T-helper 22 cell (primary cell): Measurements from ENCODE around the gene USF3.

Source experiments
- DNase-seq: peaks from one replicate; pipeline ENCODE4 v3.0.0-alpha.2; 2020; ENCODE audit warnings: low read depth

USF3 gene

DNA sequence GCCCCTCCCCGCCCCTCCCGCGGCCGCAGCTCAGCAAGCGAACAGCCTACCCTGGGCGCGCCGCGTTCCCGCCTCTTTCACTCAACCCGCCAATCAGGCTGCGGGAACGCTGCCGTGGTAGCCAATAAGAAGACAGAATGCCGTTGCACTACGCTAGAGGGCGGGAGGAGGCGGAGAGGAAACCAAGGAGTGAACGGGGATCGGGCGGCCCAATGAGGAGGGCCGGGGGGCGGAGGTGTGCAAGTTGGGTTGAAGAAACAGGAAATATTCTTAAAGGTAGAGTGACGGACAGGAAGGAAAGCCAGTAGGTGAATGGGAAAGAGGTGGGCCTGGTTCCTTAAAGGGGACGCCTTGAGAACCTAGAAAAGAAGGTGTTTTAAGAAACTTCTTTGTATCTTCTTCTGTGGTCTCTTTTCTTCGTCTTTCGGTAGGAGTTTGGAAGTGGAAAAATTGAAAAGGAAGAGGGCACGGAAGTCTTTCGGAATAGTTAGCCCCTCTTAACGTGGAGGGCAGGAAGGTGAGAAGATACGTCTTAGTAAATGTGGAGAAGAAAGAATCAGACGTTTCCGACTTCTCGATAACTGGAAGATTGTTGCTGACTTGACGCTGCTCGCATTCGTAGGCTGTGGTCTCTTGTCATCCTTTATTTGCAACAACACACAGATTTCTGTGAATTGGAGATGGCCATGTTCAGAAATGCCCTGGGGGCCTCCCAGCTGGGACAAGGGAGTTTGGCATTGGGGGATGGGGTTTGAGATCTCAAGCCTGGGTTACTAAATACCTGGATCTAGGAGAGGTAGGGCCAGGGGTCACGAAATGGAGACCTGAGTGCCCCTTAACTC, 437 bp upstream of the USF3 start:
- DNase-seq = peak; percentile 99

DNA sequence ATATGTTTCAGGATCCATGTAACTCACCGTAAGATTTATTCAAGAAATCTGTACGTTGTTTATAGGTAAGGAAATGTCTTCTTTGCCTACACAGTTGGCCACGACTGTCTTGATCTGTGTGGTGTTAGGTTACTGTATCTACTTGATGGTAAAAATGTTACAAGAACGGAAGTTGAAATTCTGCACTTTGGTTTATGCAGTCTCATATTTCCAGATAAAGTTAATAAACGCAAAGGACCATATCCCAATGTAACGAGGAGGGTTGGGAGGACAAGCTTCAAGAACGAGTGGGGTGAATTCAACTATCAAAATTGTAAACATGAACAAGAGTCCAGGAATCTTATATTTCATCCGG, 1.0 kb downstream of the USF3 start:
- no peak for DNase-seq

DNA sequence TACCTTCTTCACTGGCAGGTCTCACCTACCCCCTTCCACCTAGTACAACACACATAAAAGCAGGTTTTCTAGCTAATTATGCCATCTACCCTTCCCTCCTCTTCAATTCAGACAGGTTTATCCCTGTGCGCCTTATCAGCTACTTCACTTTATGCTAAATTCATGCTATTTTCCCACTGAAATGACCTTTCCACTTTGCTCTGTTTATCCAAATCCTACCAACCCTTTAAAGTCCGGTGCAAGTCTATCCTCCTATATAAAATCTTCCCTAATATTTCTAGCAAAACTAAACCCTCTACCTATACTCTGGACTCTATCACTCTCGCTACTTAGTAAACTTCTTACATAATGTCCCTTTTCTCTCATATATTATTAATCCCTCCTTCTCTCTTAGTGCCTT, 6.0 kb downstream of the USF3 start:
- DNase-seq = no peak

DNA sequence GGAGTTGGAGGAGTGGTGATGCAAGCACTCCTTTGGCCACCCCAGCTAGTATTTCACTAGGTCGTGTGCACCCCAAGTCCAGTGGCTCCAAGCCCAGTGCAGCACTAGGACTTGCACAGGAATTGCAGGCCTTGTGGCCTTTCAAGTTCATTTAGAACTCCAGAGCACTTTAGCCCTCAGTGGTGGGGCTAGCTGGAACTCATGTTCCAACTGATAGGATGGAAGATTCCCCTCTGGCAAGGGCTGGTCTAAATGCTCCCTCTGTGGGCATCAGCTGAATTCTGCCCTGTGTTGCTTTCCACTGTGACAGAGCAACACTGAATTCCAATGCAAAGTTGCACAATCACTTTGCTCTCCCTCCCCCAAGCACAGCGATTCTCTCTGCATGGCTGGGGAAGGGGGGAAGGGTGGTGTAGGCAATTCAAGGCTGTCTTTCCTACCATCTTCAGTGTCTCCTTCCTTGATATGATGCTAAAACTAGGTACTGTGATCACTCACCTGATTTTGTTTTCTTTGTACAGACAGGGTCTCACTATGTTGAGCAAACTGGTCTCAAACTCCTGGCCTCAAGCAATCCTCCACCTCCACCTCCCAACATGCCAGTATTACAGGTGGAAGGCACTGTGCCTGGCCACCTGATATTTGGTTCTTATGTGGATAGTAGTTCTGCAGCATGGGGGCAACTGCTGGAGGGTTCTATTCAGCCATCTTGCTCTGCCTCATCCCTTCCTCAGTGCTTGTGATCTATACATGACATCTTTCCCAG, 10.3 kb downstream of the USF3 start:
- no peak for DNase-seq

DNA sequence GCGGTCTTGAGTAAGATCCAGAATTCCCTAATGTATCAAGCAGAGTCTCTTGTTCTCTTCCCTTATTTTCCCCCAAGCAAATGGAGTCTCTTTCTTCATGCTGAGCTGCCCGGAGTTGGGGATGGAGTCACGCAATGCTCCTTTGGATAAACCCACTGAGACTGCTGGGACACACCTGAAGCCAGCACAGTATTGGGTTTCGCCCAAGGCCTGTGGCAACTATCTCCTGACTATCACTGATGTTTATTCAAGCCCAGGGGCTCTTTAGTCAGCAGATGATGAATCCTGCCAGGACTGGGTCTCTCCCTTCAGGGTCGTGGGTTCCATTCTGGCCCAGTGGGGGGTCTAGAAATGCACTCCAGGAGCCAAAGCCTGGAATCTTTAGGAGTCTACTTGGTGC, 11.3 kb downstream of the USF3 start:
- DNase-seq = no peak

DNA sequence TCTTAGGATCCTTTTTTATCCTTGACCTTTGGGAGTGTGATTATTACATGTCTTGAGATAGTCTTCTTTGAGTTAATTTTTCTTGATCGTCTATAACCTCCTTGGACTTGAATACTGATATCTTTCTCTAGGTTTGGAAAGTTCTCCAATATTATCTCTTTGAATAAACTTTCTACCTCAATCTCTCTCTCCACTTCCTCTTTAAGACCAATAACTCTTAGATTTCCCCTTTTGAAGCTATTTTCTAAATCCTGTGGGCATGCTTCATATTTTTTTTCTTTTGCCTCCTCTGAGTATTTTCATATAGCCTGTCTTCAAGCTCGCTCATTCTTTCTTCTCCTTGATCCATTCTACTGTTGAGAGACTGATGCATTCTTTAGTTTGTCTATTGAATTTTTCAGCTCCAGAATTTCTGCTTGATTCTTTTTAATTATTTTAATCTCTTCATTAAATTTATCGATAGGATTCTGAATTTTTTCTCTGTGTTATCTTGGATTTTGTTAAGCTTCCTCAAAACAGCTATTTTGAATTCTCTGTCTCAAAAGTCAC, 12.1 kb downstream of the USF3 start:
- DNase-seq = no peak

DNA sequence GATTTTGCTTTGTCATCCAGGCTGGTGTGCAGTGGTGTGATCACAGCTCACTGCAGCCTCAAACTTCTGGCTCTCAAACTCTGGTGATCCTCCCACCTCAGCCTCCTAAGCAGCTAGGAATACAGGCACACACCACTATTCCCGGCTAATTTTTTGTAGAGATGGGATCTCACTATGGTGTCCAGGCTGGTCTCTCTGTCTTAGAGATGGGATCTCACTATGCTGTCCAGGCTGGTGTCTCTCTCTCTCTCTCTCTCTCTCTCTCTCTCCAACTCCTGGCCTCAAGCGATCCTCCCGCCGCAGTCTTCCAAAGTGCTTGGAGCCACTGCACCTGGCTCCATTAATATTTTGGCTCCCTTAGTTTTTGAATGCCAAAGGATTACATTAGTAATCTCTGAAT, 17.7 kb downstream of the USF3 start:
- no peak for DNase-seq

DNA sequence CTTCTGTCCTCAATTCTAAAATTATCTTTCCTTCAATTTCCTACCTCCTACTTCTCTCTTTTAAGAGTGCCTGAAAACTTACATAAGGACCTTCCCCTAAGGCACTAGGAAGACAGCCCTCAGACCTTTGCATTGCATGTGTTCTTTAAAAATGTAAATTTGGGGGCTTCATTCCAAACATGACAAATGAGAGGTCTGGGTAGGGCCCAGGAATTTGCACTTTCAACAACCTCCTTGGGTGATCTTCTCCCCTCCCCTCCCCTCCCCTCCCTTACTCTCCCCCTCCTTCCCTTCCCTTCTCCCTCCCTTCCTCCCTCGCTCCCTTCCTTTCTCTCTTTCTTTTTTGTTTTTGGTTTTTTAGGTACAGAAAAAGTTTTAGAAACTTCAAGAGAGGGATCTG, 18.7 kb downstream of the USF3 start:
- DNase-seq = no peak

DNA sequence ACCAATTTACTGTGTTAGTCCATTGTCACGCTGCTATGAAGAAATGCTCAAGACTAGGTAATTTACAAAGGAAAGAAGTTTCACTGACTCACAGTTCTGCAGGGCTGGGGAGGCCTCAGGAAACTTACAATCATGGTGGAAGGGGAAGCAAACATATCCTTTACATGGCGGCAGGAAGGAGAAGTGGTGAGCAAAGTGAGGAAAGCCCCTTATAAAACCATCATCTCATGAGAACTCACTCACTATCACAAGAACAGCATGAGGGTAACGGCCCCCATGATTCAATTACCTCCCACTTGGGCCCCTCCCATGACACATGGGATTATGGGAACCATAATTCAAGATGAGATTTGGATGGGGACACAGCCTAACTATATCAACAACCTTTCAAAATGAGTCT, 20.2 kb downstream of the USF3 start:
- DNase-seq = no peak

DNA sequence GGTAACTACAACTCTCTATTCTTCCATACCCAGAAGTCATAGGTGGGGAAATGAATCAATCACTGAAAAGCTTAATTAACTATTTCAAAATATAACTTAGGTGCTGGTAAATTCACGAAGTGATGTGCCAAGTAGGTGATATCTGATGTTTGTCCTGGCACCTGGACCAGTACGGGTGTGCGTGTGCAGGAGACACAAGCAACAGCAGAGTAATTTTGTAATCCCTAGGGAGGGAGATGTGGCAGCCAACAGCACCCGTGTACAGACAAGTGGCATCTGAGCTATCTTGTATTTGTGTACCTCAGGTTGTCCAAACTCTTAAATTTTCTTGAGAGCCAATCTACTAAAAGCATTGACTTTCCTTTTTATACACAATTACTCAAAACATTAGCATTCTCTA, 22.8 kb downstream of the USF3 start:
- DNase-seq = no peak

DNA sequence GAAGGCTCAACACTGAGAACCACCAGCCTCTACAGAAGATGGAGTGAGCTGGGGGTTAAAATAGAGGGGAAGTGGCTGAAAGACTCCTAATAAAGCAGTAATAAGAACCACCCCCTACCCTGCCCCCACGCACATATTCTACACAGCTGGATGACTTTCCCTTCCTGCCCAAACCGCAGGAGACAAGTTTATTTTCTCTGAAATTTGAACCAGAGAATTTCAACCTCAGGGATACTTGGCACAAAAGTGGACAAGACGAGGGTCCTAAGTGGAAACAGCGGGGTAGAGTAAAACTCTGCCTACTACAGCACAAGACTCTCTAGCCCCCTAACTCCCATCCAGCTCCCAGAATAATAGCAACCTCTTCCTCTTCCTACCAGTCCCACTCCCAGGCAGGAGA, 28.4 kb downstream of the USF3 start:
- no peak for DNase-seq

DNA sequence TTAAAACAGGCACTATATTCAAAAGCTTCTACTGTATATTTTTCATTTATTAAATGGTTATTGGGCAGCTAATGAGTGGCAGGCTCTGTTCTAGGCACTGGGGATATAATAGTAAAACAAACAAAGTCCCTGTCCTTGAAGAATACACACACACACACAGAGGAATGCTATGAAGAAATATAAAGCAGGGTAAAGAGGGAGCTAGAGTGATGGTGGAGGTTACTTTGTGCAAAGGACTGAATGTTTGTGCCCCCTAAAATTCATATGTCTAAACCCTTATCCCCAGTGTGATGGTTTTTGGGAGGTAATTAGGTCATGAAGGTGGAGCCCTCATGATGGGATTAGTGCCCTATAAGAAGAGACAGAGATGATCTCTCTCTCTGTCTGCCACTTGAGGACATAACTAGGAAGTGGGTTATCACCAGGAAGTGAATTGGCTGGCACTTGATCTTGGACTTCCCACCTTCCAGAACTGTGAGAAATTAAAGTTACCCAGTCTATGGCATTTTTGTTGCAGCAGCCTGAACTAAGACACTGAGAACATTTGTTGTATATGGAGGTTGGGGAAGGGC, 31.8 kb downstream of the USF3 start:
- no peak for DNase-seq

DNA sequence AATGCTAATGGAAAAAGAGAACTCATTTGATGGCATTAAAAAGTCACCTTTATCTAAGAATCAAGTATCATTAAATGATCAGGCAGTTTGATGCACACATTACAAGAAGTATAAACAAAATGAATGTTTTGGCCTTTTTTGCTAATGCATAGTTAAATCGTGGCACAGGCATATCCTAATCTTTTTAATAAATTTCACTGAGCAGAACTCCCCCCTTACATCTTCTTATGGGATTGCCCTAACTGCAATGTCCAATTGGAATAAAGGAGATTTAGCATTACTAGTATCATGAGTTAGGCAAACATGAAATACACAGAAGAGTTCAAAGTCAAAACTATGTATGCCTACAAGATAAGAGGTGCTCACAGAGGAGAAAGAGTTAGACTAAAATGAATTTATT, 32.7 kb downstream of the USF3 start:
- DNase-seq = no peak

DNA sequence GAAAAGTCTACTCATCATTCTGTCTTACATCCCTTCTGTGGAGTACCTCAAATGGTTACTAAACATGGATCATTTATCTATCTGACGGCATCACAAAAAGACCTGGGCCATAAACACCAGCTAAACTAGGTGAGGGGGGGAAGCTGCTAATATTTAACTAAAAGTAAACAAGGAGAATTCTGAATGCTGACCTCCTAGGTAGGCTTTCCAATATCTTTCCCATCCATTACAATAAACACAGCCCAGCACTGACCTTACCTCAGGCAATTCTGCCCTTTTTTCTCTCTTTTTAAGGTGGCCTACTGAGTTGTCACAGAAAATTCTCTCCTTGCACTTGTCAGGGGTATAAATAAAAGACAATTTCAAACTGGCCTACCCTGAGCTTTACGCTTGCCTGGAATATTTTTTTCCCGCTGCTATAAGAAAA, 33.1 kb downstream of the USF3 start:
- DNase-seq = no peak

DNA sequence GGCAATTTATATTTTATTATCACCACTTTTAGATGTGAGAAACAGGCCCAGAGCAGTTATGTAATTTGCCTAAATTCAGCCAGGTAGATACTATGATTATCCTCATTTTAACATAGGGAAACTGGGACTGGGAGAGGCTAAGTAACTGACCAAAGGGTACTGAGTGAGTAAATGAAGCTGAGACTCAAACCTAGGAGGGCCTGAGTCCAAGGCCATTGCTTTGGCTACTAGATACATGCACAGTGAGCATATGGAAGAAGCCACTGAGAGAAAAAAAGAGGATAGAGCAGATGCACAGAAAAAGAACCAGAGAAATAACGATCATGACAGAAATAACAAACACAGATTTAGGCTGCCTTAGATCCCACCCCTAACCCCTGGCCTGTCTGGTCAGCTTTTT, 33.6 kb downstream of the USF3 start:
- no peak for DNase-seq

DNA sequence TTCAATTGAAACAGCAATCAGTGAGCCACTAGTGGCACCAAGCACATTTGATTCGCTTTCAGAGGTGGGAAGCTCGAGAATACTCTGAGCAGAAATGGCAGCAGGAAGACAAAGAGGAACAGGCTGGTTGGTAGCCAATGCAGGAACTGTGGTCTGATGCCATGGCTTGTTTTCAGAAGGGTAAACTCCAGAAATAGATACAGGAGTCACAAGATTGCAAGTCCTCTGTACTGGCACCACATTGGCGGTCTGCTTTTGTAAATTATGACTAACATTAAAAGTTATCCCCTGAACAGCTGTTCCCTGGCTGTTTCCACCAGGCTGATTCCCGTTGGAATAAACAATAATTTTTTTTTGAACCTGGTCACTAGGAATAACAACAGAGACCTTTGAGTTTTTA, 35.5 kb downstream of the USF3 start:
- DNase-seq = no peak

DNA sequence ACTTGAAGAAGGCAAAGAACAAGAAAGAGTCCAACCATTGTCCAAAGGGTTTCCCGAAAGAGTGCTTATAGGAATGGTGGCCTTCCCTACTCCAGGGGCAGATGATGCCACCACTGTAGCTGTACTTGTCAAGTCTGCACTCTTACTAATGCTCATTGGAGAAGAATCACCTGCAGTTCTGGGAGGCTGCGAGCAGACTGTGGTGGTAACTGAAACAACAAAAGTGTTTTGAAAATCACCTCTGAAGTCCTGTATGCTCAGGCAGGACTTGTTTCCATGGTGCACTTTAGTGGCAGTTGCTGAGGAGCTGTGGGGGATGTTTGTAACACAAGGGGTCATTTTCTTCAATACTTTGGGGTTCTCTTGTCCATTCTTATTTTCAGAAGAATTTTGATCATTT, 36.0 kb downstream of the USF3 start:
- DNase-seq = no peak

DNA sequence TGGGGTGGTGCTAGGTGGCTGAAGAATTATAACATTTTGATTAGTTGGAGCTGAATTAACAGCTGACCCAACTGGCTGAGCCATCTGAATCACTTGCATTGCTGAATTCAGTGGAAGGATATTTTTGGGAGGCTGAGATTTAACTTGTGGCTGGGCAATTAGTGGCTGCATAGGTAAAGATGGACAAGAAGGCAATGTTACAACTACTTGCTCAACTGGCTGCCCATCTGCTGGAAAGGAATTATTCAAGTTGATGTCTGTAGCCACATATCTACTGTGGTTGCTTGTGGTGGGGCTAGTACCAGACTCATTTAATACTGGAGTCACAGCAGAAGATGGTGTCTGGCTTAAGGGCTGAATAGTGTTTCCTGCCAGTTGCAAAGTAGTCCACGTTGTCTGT, 36.4 kb downstream of the USF3 start:
- no peak for DNase-seq

DNA sequence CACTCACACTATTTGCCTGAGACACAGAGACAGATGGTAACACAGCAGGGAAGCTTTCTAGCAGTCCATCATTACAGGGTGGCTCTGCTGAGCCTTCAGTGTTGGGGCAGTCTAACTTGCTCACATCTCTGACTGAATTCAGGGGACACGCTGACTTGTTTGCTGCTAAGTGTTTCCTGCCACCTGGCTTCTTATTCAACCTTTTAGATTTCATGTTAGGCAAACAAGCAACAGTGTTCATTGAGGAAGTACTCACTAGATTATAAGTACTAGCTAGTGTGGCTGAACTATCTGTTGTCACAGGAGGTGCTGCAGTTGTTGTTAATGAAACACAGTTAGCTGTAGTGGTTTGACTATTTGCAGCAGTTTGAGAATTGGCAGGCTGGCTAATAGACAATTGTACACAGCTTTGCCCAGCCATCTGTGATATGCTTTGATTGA, 37.3 kb downstream of the USF3 start:
- DNase-seq = no peak

DNA sequence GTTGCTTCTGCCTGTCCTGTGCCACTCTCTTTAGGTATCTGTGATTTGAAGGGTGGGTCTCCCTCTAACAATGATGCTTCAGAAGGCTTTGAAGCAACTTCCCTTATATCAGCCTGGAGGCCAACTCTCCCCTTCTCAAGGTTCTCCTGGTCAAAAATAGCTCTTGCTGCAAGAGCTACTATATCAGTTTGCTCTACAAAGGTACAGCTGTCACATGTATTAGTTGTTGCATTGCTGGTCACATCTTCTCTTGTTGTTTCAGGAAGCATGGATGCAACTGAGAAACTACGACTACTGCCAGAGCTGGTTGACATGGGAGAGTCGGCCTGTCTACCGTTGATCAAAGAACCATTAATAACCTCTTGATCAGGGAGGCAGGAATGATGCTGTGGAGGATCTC, 38.3 kb downstream of the USF3 start:
- DNase-seq = no peak

DNA sequence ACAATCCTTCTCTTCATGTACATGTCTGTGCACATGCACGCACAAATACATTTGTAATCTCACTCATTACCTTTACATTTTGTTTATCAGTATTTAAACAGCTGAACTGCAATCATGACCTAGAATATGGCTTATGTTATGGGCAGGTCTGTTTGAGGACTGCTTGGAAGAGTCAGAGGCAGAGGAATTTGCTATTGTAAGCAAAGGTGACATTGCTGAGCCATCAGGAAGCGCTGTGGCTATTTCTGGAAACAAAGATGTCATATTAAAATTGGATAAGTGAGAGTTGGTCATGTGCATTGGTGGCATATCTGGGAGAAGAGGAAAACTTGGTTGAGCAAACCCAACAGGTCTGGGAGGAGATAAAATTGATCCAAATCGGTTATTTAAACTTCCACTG, 41.6 kb downstream of the USF3 start:
- no peak for DNase-seq

DNA sequence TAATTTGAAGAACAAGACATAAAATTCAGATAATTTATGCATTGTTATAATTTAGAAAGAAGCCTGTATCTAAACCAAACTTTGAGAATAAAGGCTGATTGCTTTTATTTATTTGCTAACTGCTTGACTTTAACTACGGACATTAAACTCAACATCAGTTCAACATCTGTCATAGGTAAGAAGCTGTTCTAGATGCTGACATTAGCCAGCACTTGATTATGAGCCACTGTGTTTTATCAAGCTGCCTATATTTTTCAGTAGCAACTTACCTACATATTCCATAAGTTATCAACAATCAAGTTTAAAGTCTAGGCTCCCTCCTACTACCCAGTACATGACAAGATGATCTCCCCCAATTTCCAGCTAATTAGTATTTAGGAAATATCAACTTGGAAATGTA, 42.1 kb downstream of the USF3 start:
- DNase-seq = no peak
